ENCODE measurements around the gene PRDX4. TPM values are rescaled to one million over a fixed set of nuclear protein-coding genes. Genes with fewer than 3 reads are reported as not detected.

The PRDX4 gene
- total RNA-seq, 2 donors from 2014 or later, result 282 to 409 TPM

GRCh38 chrX:23660766-23661132 is 6.5 kb upstream of the PRDX4 start:
- no peaks in the 10 kb centered on the region for H3K4me1 ChIP-seq
- no peak for TF ChIP-seq POLR2A (IDR thresholded peaks at IDR 0.05)
- TF ChIP-seq CTCF (IDR thresholded peaks at IDR 0.05), result no peak
- H3K27me3 ChIP-seq, result no peaks in the 10 kb centered on the region
- no peaks in the 10 kb centered on the region for H3K9me3 ChIP-seq
- H3K4me3 ChIP-seq, result no peak overlapping the region
- H3K27ac ChIP-seq, result no peak overlapping the region
- H3K36me3 ChIP-seq (replicated peaks in 1 of 2; ENCODE audit: insufficient read depth in 1 of 2, low read depth in 2 of 2), result no peaks in the 10 kb centered on the region
- ATAC-seq, result no peak
- WGBS, 2 donors, result 100% methylated on average over 2 of the region's 2 CpGs
- intact Hi-C loops (cut with DNase I), result no loop called here
- DNase-seq, result no peak

GRCh38 chrX:23661671-23662070 is 5.6 kb upstream of the PRDX4 start:
- 10 to 73% methylated on average over 1 of the region's 1 CpG for WGBS, 2 donors

GRCh38 chrX:23662187-23662586 is 5.1 kb upstream of the PRDX4 start:
- no peaks in the 10 kb centered on the region for H3K9me3 ChIP-seq
- no peaks in the 10 kb centered on the region for H3K27me3 ChIP-seq
- TF ChIP-seq POLR2A (IDR thresholded peaks at IDR 0.05) (no peak), CTCF (IDR thresholded peaks at IDR 0.05) (no peak)
- no peak for DNase-seq
- 67 to 89% methylated on average over 3 of the region's 3 CpGs for WGBS, 2 donors
- H3K4me1 ChIP-seq, result peaks cover 5% of the 10 kb centered on the region
- intact Hi-C loops (cut with DNase I), result no loop called here
- H3K4me3 ChIP-seq, result no peak overlapping the region
- no peak overlapping the region for H3K27ac ChIP-seq
- H3K36me3 ChIP-seq (replicated peaks in 1 of 2; ENCODE audit: insufficient read depth in 1 of 2, low read depth in 2 of 2), result no peaks in the 10 kb centered on the region
- no peak for ATAC-seq

More at GRCh38 chrX:23661671-23662070, 5.6 kb upstream of the PRDX4 start:
- Histone ChIP-seq H3K4me1 (peaks cover under 1% of the 10 kb centered on the region), H3K27me3 (no peaks in the 10 kb centered on the region), H3K27ac (no peak overlapping the region), H3K4me3 (no peak overlapping the region), H3K9me3 (no peaks in the 10 kb centered on the region), H3K36me3 (replicated peaks in 1 of 2; ENCODE audit: insufficient read depth in 1 of 2, low read depth in 2 of 2) (no peaks in the 10 kb centered on the region)
- intact Hi-C loops (cut with DNase I), result no loop called here
- ATAC-seq (no peak), DNase-seq (no peak)
- TF ChIP-seq CTCF (IDR thresholded peaks at IDR 0.05), result no peak
- no peak for TF ChIP-seq POLR2A (IDR thresholded peaks at IDR 0.05)

- DNase-seq (no peak), ATAC-seq (no peak)
- no peaks in the 10 kb centered on the region for H3K9me3 ChIP-seq
- H3K36me3 ChIP-seq (replicated peaks in 1 of 2; ENCODE audit: insufficient read depth in 1 of 2, low read depth in 2 of 2), result no peaks in the 10 kb centered on the region
- no peak for TF ChIP-seq CTCF (IDR thresholded peaks at IDR 0.05)
- TF ChIP-seq POLR2A (IDR thresholded peaks at IDR 0.05), result no peak
- WGBS, 2 donors, result 86 to 100% methylated on average over 1 of the region's 1 CpG
- H3K27ac ChIP-seq, result no peak overlapping the region
- intact Hi-C loops (cut with DNase I), result no loop called here
- H3K4me1 ChIP-seq, result peaks cover 5% of the 10 kb centered on the region
- H3K4me3 ChIP-seq, result no peak overlapping the region
- H3K27me3 ChIP-seq, result no peaks in the 10 kb centered on the region
Measured at GRCh38 chrX:23662853-23663252, 4.4 kb upstream of the PRDX4 start.

- no peak for TF ChIP-seq CTCF (IDR thresholded peaks at IDR 0.05)
- no peak for TF ChIP-seq POLR2A (IDR thresholded peaks at IDR 0.05)
- 90 to 98% methylated on average over 8 of the region's 10 CpGs for WGBS, 2 donors
Measured at GRCh38 chrX:23664496-23664895, 2.8 kb upstream of the PRDX4 start.

More at GRCh38 chrX:23664496-23664895, 2.8 kb upstream of the PRDX4 start:
- Histone ChIP-seq H3K9me3 (no peaks in the 10 kb centered on the region), H3K4me1 (peaks cover 5% of the 10 kb centered on the region), H3K27ac (no peak overlapping the region), H3K27me3 (no peaks in the 10 kb centered on the region), H3K4me3 (no peak overlapping the region), H3K36me3 (replicated peaks in 1 of 2; ENCODE audit: insufficient read depth in 1 of 2, low read depth in 2 of 2) (no peaks in the 10 kb centered on the region)
- no peak for ATAC-seq
- DNase-seq, result no peak
- intact Hi-C loops (cut with DNase I), result no loop called here

Data from body of pancreas (tissue), 4 donors.